UCSD-AML1 (cell line): Measurements from ENCODE around the gene ZFYVE27.

Experiments used
- DNase-seq: peaks from one replicate; lab custom pipeline; 2025; ENCODE audit not compliant: unreplicated experiment; lab: John Stamatoyannopoulos, UW

The ZFYVE27 gene

GRCh38 chr10:97743169-97743943, 6.4 kb downstream of the ZFYVE27 start:
- no peak for DNase-seq

- DNase-seq, result no peak
Observed at GRCh38 chr10:97744405-97745035, 7.6 kb downstream of the ZFYVE27 start.

- no peak for DNase-seq
Observed at GRCh38 chr10:97747573-97747972, 10.6 kb downstream of the ZFYVE27 start.

- no peak for DNase-seq
Observed at GRCh38 chr10:97748116-97748515, 11.2 kb downstream of the ZFYVE27 start.

GRCh38 chr10:97752956-97753355, 16.0 kb downstream of the ZFYVE27 start:
- DNase-seq, result no peak

GRCh38 chr10:97754726-97755125, 17.8 kb downstream of the ZFYVE27 start:
- DNase-seq, result no peak

- DNase-seq, result no peak
Observed at GRCh38 chr10:97755718-97756117, 18.8 kb downstream of the ZFYVE27 start.

- no peak for DNase-seq
Observed at GRCh38 chr10:97757471-97757870, 20.5 kb downstream of the ZFYVE27 start.

- DNase-seq, result peak; percentile 67
Observed at GRCh38 chr10:97759158-97759887, 22.4 kb downstream of the ZFYVE27 start.

- DNase-seq, result no peak
Observed at GRCh38 chr10:97759946-97760345, 23.0 kb downstream of the ZFYVE27 start.

GRCh38 chr10:97760461-97761257, 23.7 kb downstream of the ZFYVE27 start:
- DNase-seq, result no peak

GRCh38 chr10:97761331-97761865, 24.5 kb downstream of the ZFYVE27 start:
- no peak for DNase-seq

- DNase-seq, result no peak
Observed at GRCh38 chr10:97762056-97762455, 25.1 kb downstream of the ZFYVE27 start.

GRCh38 chr10:97762816-97763215, 25.9 kb downstream of the ZFYVE27 start:
- no peak for DNase-seq

- no peak for DNase-seq
Observed at GRCh38 chr10:97763411-97763810, 26.5 kb downstream of the ZFYVE27 start.

- DNase-seq, result no peak
Observed at GRCh38 chr10:97763947-97764346, 27.0 kb downstream of the ZFYVE27 start.

GRCh38 chr10:97764519-97764931, 27.6 kb downstream of the ZFYVE27 start:
- DNase-seq, result no peak

- no peak for DNase-seq
Observed at GRCh38 chr10:97765201-97765600, 28.3 kb downstream of the ZFYVE27 start.

GRCh38 chr10:97766106-97766810, 29.3 kb downstream of the ZFYVE27 start:
- no peak for DNase-seq
